Hepatocyte (in vitro differentiated cells): Measurements from ENCODE around the gene CCPG1. TPM values are rescaled to one million over a fixed set of nuclear protein-coding genes. Genes with fewer than 3 reads are reported as not detected.
A peak's percentile ranks its signal among the peaks of the same experiment; 100 is the strongest.
"Not testable (repeated sequence)": the region's sequence is repeated elsewhere in the genome, so short reads cannot be mapped to it uniquely, and the experiment has no call there.

ENCODE experiments used
- DNase-seq: peaks from one replicate; pipeline ENCODE4 v3.0.0-alpha.2; 2016; ENCODE audit warnings: low spot score
- H2AFZ ChIP-seq: fragments of 200-600 bp; sonication (generic); 2 replicates; pipeline ENCODE4 v1.6.0; 2016; ENCODE audit warnings: antibody characterized with exemption, mild to moderate bottlenecking
- H3K27ac ChIP-seq: fragments of 200-600 bp; sonication (generic); 2 replicates; pipeline ENCODE4 v1.5.1; 2016; ENCODE audit warnings: mild to moderate bottlenecking
- H3K27me3 ChIP-seq: fragments of 200-600 bp; sonication (generic); 2 replicates; pipeline ENCODE4 v1.6.1; 2016
- H3K36me3 ChIP-seq: fragments of 200-600 bp; sonication (generic); replicated peaks from 2 replicates; pipeline ENCODE4 v1.5.1; 2016; ENCODE audit warnings: low read depth; ENCODE audit not compliant: insufficient read depth
- H3K4me1 ChIP-seq: fragments of 200-600 bp; sonication (generic); 2 replicates; pipeline ENCODE4 v1.5.1; 2016; ENCODE audit warnings: mild to moderate bottlenecking, moderate library complexity; ENCODE audit not compliant: insufficient read depth
- H3K4me2 ChIP-seq: fragments of 200-600 bp; sonication (generic); 2 replicates; pipeline ENCODE4 v1.6.0; 2016
- H3K4me3 ChIP-seq: fragments of 200-600 bp; sonication (generic); 2 replicates; pipeline ENCODE4 v1.5.1; 2016; ENCODE audit warnings: mild to moderate bottlenecking
- H3K79me2 ChIP-seq: fragments of 200-600 bp; sonication (generic); 2 replicates; pipeline ENCODE4 v1.6.0; 2017; ENCODE audit warnings: mild to moderate bottlenecking
- H3K9me2 ChIP-seq: fragments of 200-600 bp; sonication (generic); replicated peaks from 2 replicates; pipeline ENCODE4 v1.6.0; 2017; ENCODE audit warnings: mild to moderate bottlenecking; ENCODE audit not compliant: insufficient read depth
- H3K9me3 ChIP-seq: fragments of 200-600 bp; sonication (generic); 2 replicates; pipeline ENCODE4 v1.5.1; 2016; ENCODE audit warnings: low read depth, mild to moderate bottlenecking
- H4K20me1 ChIP-seq: fragments of 200-600 bp; sonication (generic); 2 replicates; pipeline ENCODE4 v1.6.0; 2016; ENCODE audit warnings: mild to moderate bottlenecking; ENCODE audit not compliant: insufficient read depth, poor library complexity, severe bottlenecking
- EZH2 ChIP-seq: fragments of 200-600 bp; sonication (generic); IDR thresholded peaks from 2 replicates; pipeline ENCODE4 v1.6.1; 2016; ENCODE audit warnings: antibody characterized with exemption, mild to moderate bottlenecking, borderline replicate concordance
- EZH2phosphoT487 ChIP-seq: fragments of 200-600 bp; sonication (generic); IDR thresholded peaks from one replicate; pipeline ENCODE4 v1.6.1; 2018; ENCODE audit warnings: antibody characterized with exemption, mild to moderate bottlenecking, low read depth, moderate library complexity; ENCODE audit not compliant: unreplicated experiment, severe bottlenecking
- WGBS: methylation state at CpG from one replicate; pipeline ENCODE4 v1.1.6; 2016; ENCODE audit warnings: low lambda C conversion rate; ENCODE audit errors: missing lambda C conversion rate; 5-methylcytosine and 5-hydroxymethylcytosine counted together
- polyA plus RNA-seq: library from polyadenylated mRNA; unstranded; fragments of >200 nt; fragmentation: Nextera tagmentation; extraction: Ambion mirVana; gene quantifications from 2 replicates; pipeline ENCODE4 v1.2.1, GENCODE V29; 2016
- total RNA-seq: library from RNA; depleted of rRNA; stranded (reverse); fragments of >200 nt; gene quantifications from 2 replicates; pipeline ENCODE4 v1.2.3, GENCODE V29; 2014
- TF ChIP-seq, protein P1 (sequence below): fragments of 200-600 bp; sonication (generic); IDR thresholded peaks from 2 replicates; pipeline ENCODE4 v1.5.1; 2016; ENCODE audit warnings: antibody characterized with exemption, mild to moderate bottlenecking; ENCODE audit not compliant: poor library complexity

The CCPG1 gene
- 38.9 and 39.1 TPM in 2 replicates for total RNA-seq
- 32.4 and 33.6 TPM in 2 replicates for polyA plus RNA-seq

DNA sequence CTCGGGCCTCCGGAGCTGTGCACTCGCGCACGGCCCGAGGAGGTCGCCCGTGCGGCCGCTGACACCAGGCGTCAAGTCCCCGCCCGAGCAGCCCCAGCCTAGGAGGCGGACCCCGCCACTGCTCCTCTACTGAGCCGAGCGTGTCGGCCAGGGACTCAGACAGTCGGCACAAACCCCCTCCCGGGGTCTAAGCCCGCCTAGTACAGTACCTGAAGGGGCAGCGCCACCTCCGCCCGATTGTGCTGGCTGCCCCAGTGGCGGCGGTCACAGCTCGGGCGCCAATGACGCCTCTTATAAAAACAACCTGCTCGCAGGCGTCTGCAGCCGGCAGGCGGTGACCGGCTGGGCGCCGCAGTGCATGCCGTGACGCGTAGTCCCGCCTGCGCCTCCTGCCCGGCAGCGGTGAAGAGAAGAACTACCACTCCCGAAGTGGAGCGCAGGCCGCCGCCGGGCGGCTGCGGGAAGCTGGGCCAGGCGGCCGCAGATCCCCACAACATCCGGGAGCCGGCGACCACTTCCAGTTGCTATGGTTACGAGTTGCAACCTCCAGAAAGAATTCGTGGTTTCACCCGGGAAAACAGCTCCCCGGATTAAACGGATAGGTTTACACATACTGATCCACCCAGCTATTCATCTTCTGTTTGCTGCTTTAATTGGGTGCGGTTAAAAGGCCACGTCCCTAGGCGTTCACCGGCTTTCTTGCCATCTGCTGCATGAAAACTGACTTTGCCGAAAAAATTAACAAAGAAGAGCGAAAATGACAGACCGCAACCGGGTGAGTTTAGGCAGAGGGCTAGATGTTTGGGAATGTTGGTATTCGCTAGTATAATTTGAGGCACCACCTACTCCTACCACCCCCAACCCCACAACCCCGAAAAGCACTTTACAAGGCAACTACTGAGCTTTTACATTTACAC lies at the start of gene CCPG1, which contains the start of gene PIERCE2:
Gene CCPG1, minus strand, starts transcription at position 348 of the 917 bp plus-strand sequence. CDS start 18,935 bp downstream, outside the sequence.
Gene PIERCE2, plus strand, starts transcription at position 484 of the 917 bp plus-strand sequence. Its CDS starts 274 bp downstream, at position 758.
- no peaks in the 10 kb centered on the region for H3K9me2 ChIP-seq
- TF ChIP-seq EZH2 (no peak), EZH2phosphoT487 (no peak)
- TF ChIP-seq, protein P1, sequence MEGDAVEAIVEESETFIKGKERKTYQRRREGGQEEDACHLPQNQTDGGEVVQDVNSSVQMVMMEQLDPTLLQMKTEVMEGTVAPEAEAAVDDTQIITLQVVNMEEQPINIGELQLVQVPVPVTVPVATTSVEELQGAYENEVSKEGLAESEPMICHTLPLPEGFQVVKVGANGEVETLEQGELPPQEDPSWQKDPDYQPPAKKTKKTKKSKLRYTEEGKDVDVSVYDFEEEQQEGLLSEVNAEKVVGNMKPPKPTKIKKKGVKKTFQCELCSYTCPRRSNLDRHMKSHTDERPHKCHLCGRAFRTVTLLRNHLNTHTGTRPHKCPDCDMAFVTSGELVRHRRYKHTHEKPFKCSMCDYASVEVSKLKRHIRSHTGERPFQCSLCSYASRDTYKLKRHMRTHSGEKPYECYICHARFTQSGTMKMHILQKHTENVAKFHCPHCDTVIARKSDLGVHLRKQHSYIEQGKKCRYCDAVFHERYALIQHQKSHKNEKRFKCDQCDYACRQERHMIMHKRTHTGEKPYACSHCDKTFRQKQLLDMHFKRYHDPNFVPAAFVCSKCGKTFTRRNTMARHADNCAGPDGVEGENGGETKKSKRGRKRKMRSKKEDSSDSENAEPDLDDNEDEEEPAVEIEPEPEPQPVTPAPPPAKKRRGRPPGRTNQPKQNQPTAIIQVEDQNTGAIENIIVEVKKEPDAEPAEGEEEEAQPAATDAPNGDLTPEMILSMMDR: peak; percentile 51
- peaks cover 21% of the 10 kb centered on the region for H3K79me2 ChIP-seq
- H4K20me1 ChIP-seq: no peaks in the 10 kb centered on the region
- peak within 1 kb of the TSS; percentile 83 for H3K4me3 ChIP-seq
- peaks cover 10% of the 10 kb centered on the region for H3K4me1 ChIP-seq
- peak within 1 kb of the TSS; percentile 88 for H3K27ac ChIP-seq
- H3K9me3 ChIP-seq: no peaks in the 10 kb centered on the region
- DNase-seq: peak; percentile 96
- no peaks in the 10 kb centered on the region for H3K27me3 ChIP-seq
- peak within 1 kb of the TSS; percentile 86 for H3K4me2 ChIP-seq
- H2AFZ ChIP-seq: peak within 1 kb of the TSS; percentile 91
- no peaks in the 10 kb centered on the region for H3K36me3 ChIP-seq
- WGBS: under 1% methylated on average over 61 of the region's 70 CpGs

- Histone ChIP-seq H3K4me1 (no peaks in the 10 kb centered on the region), H3K9me3 (no peaks in the 10 kb centered on the region), H3K27me3 (no peaks in the 10 kb centered on the region), H3K36me3 (no peaks in the 10 kb centered on the region), H2AFZ (no peak overlapping the region), H3K9me2 (no peaks in the 10 kb centered on the region), H4K20me1 (no peaks in the 10 kb centered on the region), H3K79me2 (no peaks in the 10 kb centered on the region), H3K4me3 (no peak overlapping the region), H3K27ac (no peak overlapping the region), H3K4me2 (no peak overlapping the region)
- WGBS: 89% methylated on average over 5 of the region's 5 CpGs
- DNase-seq: no peak
- TF ChIP-seq EZH2phosphoT487: no peak
- TF ChIP-seq, protein P1: no peak
- TF ChIP-seq EZH2: no peak
Observed at GRCh38 chr15:55457401-55458022, 49.4 kb upstream of the CCPG1 start.

DNA sequence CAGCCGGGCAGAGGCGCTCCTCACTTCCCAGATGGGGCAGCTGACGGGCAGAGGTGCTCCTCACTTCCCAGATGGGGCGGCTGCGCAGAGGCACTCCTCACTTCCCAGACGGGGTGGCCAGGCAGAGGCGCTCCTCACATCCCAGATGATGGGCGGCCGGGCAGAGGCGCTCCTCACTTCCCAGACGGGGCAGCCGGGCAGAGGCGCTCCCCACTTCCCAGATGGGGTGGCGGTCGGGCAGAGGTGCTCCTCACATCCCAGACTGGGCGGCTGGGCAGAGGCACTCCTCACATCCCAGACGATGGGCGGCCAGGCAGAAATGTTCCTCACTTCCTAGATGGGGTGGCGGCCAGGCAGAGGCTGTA lies 38.9 kb upstream of the CCPG1 start:
- DNase-seq, H3K4me2 ChIP-seq, H3K4me1 ChIP-seq, H3K9me3 ChIP-seq, H3K27me3 ChIP-seq, H3K36me3 ChIP-seq, H2AFZ ChIP-seq, H3K79me2 ChIP-seq, H3K9me2 ChIP-seq, H4K20me1 ChIP-seq, H3K27ac ChIP-seq, H3K4me3 ChIP-seq: not testable (repeated sequence)
- WGBS: 98% methylated on average over 9 of the region's 19 CpGs

DNA sequence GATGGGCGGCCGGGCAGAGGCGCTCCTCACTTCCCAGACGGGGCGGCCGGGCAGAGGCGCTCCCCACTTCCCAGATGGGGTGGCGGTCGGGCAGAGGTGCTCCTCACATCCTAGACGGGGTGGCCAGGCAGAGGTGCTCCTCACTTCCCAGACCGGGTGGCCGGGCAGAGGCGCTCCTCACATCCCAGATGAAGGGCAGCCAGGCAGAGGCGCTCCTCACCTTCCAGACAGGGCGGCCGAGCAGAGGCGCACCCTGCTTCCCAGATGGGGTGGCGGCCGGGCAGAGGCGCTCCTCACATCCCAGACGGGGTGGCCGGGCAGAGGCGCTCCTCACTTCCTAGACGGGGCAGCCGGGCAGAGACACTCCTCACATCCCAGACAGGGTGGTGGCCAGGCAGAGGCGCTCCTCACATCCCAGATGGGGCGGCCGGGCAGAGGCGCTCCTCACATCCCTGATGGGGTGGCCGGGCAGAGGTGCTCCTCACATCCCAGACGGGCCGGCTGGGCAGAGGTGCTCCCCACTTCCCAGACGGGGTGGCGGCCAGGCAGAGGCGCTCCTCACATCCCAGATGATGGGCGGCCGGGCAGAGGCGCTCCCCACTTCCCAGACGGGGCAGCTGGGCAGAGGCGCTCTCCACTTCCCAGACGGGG lies 38.3 kb upstream of the CCPG1 start:
- not testable (repeated sequence) for H3K27ac ChIP-seq, H3K4me3 ChIP-seq, H3K4me2 ChIP-seq, H4K20me1 ChIP-seq, H3K79me2 ChIP-seq, H3K9me2 ChIP-seq, H2AFZ ChIP-seq, H3K9me3 ChIP-seq, H3K36me3 ChIP-seq, H3K27me3 ChIP-seq, H3K4me1 ChIP-seq, DNase-seq
- WGBS: 91% methylated on average over 7 of the region's 41 CpGs

- not testable (repeated sequence) for H3K9me2 ChIP-seq, H3K36me3 ChIP-seq, H3K79me2 ChIP-seq, H3K27ac ChIP-seq, H3K27me3 ChIP-seq, H2AFZ ChIP-seq, H4K20me1 ChIP-seq, H3K4me3 ChIP-seq, DNase-seq, H3K4me1 ChIP-seq, H3K4me2 ChIP-seq, H3K9me3 ChIP-seq
- WGBS: 94% methylated on average over 6 of the region's 27 CpGs
Observed at GRCh38 chr15:55445936-55446335, 37.8 kb upstream of the CCPG1 start.

DNA sequence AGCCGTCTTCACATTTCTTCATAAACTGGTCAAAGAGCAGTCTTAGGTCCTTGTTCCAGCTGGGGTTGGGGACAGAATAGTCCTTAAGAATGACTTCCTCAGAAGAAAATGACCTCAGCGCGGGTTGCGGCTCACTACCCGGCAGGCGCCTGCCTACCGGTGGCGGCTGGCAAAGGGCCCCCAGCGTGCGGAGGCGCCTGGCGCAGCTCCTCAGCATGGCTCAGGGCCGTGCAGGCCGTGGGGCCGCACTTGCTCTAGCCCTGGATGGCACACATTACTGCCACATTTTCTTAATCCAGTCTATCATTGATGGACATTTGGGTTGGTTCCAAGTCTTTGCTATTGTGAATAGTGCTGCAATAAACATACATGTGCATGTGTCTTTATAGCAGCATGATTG lies 35.0 kb upstream of the CCPG1 start:
- not testable (repeated sequence) for H4K20me1 ChIP-seq, H3K4me1 ChIP-seq, H2AFZ ChIP-seq, DNase-seq, H3K36me3 ChIP-seq, H3K4me3 ChIP-seq, H3K4me2 ChIP-seq, H3K79me2 ChIP-seq, H3K27ac ChIP-seq, H3K9me2 ChIP-seq, H3K9me3 ChIP-seq, H3K27me3 ChIP-seq
- WGBS: 97% methylated on average over 15 of the region's 15 CpGs
